Pulmonary artery endothelial cell (primary cell): ENCODE data around the gene ACADM. TPM values are rescaled to one million over a fixed set of nuclear protein-coding genes. Genes with fewer than 3 reads are reported as not detected.
"Not testable (repeated sequence)": the region's sequence is repeated elsewhere in the genome, so short reads cannot be mapped to it uniquely, and the experiment has no call there.

ENCODE experiments used
- DNase-seq: peaks from one replicate; pipeline ENCODE4 v3.0.0-alpha.2; 2011; ENCODE audit warnings: low read depth, low spot score
- total RNA-seq: library from RNA; depleted of rRNA; stranded (reverse); fragments of >200 nt; gene quantifications from 2 replicates; pipeline ENCODE4 v1.2.3, GENCODE V29; 2014

The ACADM gene
- 31.8 and 54.6 TPM in 2 replicates for total RNA-seq

DNA sequence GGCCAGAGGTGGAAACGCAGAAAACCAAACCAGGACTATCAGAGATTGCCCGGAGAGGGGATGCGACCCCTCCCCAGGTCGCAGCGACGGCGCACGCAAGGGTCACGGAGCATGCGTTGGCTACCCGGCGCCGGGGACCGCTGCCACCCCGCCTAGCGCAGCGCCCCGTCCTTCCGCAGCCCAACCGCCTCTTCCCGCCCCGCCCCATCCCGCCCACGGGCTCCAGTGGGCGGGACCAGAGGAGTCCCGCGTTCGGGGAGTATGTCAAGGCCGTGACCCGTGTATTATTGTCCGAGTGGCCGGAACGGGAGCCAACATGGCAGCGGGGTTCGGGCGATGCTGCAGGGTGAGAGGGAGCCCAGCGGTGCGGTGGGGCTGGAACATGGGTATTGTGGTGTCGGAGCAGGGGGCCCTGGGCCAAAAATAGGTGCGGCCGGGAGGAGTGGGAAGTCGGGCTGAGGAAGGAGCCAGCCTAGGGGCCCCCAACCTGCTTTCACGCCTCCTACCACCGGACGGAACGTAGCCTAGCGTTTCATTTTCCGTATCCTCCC, at the start of gene ACADM:
Gene ACADM (plus strand): TSS at position 238 of the 551 bp plus-strand sequence. CDS start 79 bp downstream, at position 317.
- peak; percentile 24 for DNase-seq

DNA sequence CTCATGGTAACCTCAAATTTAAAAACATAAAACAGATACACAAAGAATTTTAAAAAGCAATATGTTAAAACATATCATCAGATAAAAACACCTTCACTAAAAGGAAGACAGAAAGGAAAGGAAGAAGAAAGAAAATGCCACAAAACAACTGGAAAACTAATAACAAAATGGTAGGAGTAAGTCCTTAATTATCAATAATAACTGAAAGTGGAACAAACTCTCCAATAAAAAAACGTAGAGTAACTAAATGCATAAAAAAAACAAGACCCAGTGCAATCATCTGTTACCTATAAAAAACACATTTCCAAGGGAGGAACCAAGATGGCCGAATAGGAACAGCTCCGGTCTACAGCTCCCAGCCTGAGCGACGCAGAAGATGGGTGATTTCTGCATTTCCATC, 47.1 kb upstream of the ACADM start:
- no peak for DNase-seq

DNA sequence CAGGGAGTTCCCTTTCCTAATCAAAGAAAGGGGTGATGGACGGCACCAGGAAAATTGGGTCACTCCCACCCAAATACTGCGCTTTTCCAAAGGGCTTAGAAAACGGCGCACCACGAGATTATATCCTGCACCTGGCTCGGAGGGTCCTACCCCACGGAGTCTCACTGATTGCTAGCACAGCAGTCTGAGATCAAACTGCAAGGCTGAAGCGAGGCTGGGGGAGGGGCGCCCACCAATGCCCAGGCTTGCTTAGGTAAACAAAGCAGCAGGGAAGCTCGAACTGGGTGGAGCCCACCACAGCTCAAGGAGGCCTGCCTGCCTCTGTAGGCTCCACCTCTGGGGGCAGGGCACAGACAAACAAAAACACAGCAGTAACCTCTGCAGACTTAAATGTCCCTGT, 46.5 kb upstream of the ACADM start:
- not testable (repeated sequence) for DNase-seq

DNA sequence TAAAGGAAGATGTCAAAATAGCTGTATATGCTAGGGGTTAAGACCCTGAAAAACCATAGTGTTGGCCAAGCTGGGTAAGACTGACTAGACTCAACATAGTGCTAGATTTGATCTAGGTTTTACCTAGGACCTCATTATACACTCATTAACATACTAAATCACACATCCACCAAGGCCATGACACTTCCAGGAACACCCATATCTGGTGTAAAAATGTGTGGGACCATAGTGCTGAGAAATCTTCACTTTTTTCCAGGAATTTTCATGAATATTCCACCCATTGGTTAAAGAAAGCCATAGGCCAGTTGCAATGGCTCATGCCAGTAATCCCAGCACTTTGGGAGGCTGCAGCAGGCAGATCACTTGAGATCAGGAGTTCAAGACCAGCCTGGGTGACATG, 34.0 kb upstream of the ACADM start:
- no peak for DNase-seq

DNA sequence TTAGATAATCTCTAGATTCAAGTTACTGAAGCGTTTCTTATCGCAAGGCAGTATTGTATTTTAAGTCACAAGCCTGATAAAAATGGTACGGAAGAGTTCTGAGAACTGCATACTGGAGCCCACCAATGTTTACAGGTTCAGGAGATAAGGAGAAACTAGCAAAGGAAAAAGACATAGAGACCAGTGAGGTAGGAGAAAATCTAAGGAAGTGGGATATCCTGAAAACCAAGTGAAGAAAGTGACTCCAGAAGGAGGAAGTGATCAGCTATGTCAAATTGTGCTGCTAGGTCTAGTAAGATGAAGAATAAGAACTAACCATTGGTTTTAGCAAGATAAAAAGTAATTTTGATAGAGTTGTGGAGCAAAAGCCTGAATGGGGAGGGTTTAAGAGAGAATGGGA, 31.0 kb upstream of the ACADM start:
- DNase-seq, result no peak

DNA sequence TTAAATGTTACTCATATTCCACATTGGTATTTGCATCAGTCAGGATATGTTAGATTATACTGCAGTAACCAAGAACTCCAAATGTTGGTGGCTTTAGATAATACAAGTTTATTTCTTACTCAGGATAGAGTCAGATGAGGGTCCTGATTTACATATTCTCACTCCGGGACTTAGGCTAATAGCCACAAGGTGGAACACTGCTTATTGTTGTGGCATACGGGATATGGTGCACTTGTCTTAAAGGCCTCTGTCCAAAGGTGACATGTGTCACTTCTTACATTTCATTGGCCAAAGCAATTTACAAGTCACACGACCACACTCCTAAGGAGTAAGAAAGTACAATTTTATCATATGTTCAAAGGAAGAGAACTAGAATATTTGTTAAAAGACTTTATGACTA, 28.5 kb upstream of the ACADM start:
- DNase-seq, result no peak

DNA sequence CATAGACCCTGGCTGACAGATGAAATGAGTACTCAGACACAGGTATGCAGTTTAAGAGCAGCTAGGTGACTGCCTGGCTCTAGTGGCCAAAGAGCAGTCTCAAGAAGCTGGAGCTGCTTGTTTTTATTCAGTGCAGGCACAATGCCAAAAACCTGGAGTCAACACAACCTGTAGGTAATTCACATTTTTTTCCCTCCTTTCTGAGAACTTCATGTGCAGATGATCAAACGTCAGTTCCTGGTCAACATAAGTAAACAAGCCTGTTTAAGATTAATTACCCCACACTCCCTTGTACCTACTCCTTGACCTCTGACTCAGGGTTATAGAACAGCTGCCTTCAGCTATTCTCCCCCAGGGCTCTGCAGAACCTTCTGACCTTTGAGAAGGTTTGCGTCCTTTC, 17.3 kb upstream of the ACADM start:
- DNase-seq, result no peak

DNA sequence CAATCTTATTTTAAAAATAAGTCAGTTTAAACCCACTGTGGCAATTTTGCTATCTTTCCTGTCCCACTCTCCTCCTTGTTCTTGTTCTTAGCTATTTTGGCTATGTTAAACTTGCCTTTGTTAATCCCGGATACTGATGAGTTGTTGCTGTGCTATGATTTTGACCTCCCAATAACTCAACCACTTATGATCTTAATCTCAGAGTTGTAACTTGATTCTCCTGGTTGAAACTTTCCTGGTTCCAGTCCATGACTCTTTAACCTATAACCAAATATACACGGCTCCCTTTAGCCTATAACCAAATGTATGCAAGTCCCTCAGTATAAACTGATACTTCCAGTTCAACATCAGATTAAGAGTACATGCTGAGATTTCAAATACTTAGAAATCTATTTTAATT, 15.6 kb upstream of the ACADM start:
- DNase-seq, result no peak

DNA sequence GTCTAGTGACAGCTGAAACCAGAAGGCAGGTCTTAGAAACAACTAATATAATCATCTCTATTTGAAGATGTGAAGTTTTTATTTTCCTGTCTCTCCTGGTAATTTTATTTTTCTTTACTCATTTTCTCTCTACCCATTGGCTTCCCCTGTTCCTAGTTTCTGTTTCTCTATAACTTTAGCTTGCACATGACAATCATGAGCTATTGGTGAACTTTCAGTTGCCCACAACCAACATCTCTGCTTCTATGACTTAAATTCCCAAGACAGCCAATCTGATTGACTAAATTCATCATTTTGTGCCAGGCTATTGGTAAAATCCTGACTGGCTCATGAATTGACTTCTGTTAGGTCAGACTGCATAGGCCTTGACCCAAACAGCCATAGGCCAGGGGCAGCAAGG, 13.7 kb upstream of the ACADM start:
- no peak for DNase-seq

DNA sequence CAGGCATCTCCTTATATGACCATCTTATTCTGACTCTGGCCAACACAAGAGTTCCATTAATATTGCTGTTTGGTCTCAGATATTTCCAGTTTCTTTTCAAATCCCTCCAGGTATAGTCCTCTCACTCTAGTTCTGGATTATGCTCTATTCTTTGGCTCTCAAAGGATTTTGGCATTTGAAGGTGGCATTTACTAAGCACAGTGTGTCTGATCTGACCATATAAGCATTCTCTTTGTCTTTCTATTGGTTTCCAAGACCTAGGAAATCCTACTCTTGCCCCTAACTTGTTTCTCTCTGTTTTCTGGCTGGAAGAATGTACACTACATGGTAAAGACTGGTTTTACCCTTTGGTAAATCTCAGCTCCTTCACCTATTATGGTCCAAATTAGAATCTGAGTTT, 12.7 kb upstream of the ACADM start:
- DNase-seq, result no peak

DNA sequence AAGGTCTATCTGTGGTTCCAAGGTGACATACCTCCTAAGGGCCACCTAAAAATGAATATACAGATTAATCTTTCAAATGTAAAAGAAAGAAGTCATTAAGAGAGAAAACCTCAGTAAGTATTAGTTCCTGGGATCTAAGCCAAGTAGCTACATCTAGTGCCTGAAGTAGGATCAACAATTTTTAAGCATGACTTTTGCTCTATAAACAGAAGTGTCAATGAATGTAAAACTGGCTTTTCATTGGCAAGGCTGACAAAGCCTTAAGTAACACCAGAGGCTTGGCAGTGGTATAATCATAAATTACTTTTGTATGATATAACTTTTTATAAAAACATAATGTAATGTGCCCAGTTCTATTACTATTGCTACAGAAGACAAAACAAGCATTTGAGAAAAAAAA, 12.2 kb upstream of the ACADM start:
- DNase-seq, result no peak

DNA sequence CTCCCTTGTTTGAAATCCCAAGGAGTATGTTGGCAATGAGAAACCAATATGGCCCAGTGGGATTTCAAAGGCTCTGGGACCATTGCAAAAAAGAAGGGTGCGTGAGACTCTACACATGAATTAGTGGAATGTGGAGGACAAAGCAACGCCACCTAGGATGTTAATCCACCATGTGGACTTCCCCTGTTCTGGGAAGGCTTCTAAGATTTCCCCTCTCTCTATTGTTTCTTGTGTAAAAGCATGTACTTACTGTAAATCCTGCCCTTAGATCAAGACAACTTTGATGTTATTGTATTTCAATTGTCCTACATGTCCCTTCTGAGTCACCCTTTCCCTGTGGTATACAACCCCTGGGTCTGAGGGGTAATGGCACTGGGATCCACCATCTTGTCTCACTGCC, 4.7 kb upstream of the ACADM start:
- no peak for DNase-seq

DNA sequence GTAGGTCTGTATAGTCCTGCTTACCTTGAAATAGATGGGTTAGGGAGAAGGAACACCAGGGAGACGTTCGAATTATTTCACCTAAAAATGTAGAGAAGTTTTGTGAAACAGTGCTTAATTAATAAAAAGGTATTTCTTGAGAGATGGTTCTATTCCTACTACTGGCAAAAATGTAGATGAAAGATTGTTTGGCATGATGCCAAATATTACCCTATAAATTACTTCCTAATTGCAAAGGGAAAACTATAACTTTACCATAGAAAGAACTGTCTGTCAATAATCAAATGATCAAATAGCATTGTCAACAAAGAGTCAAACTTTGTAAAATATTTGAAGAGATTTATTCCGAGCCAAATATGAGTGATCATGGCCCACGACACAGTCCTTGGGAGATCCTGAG, 4.2 kb upstream of the ACADM start:
- DNase-seq, result no peak

DNA sequence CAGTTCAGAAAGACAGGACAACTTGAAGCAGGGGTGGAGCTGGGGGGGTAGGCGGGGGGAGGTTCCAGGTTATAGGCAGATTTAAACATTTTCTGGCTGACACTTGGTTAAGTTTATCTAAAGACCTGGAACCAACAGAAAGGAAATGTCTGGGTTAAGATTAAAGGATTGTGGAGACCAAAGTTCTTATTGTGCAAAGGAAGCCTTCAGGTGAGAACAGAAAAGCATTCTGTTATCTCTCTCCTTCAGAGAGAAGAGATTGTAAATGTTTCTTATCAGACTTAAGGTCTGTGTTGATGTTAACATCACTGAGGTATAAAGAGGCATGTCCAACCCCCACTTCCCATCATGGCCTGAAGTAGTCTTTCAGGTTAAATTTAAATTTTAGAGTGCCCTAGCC, 3.7 kb upstream of the ACADM start:
- DNase-seq, result no peak

DNA sequence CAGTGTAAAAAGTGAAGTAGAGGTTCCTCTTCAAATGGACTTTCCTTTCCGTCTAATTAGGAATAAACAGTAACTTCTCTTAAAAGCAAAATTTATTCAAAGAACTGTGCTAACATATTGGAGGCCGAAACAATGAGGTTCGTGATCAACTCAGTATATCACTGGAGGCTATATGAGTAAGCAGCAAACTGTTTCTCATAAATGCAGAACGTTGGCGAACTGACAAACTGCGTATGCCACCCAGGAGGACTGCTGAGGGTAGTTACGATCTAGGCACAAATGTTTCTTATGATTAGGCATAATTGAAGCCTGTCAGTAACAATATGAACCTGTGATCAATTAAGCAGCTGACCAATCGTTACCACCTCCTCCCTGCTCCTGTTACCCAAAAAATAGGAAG, 2.3 kb upstream of the ACADM start:
- not testable (repeated sequence) for DNase-seq

DNA sequence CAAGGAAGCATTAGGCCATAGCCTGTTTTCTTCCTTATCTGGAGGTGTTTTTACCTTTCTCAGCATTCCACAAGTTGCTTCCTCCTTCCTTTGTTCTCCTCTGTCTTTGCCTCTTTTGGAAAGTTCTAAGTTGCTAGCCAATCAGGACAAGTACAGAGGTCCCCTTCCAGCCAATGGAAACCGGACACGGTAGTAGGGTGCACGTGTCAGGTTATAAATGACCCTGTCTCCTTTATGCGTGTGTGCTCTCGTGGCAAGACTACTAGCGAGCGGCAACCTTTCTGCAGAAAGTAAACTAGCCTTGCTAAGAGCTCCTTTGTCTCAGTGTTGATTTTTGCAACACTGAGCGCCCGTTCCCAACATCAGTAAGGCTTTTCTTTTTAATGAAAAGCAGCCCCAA, 1.5 kb upstream of the ACADM start:
- no peak for DNase-seq

DNA sequence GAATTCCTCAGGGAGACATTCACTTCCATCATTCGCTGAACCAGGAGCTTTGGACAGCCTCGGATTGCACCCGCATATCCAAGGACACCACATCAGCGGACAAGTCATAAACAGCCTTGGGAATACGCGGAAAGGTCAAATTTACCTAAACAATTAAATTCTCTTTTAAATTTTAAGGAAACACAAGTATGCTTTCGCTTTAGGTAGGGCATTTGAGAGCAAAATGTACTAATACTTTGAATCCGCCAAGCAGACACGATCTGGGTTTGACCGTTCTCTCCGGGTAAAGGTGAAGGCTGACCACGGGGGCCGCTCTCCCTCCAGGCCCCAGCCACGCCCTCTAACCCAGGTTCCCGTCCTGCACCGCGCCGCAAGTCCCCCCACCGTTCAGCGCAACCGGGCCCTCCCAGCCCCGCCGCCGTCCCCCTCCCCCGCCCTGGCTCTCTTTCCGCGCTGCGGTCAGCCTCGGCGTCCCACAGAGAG, 479 bp upstream of the ACADM start:
- peak; percentile 33 for DNase-seq

DNA sequence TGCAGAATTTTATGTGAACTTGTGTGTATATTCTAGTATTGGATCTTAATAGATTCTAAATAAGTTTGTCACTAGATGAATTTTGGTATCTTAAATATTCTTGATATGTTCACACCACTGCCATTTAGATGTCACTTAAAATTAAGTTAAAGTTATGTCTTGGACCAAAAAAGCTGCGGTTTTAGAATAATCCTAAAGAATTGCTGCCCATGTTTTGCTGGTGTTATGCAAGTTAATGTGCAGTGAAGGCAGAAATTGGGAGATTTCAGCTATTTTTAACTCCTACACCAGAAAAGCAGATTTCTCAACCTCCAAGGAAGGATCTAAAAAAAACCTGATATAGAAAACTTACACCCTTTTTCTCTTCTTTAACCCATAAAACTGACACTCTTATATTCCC, 757 bp downstream of the ACADM start:
- no peak for DNase-seq

DNA sequence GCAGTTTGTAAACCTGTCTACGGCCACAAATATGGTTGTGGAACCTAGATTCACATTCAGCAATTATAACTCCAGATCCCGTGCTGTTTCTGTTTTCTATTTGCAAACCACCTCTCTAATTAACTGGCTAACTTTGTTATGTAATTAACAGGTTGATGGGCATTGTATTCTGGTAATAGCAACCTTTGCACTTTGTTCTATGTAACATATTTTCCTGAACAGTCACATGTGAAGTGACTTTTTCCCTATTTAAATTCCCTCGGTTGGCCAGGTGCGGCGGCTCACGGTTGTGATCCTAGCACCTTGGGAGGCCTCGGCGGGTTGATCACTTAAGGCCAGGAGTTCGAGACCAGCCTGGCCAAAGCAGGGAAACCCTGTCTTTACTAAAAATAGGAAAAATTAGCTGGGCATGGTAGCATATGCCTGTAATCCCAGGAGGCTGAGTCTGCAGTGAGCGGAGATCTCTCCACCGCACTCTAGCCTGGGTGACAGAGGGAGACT, 1.4 kb downstream of the ACADM start:
- DNase-seq, result no peak

DNA sequence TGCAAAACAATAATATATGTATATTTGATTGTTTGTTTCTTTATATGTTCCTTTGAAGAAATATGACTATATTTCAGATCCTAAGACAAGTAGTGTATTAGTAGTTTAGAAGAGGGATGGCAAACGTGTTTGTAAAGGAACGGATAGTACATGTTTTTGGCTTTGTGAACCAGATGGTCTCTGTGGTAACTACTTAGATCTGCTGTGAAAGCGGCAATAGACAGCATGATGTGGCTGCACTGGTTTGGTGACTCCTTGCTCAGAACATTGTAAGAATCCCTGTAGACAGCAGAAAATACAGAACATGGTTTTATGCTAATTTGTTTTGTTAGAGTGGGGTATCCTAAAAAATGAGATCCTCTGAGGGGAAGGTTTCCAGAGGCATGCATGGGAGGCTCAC, 3.1 kb downstream of the ACADM start:
- no peak for DNase-seq

DNA sequence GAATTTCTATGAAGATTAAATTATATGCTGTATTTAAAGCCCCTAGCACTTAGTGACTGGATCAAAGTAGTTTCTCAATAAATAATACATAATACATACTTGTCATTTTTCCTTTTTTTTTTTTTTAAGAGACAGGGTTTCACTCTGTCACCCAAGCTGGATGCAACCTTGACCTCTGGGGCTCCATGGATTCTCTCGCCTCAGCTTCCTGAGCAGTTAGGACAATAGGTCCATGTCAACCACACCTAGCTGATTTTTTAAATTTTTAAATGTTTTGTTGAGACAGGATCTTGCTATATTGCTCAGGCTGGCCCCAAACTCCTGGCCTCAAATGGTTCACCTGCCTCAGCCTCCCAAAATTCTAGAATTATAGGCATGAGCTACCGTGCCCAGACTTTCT, 5.9 kb downstream of the ACADM start:
- no peak for DNase-seq

DNA sequence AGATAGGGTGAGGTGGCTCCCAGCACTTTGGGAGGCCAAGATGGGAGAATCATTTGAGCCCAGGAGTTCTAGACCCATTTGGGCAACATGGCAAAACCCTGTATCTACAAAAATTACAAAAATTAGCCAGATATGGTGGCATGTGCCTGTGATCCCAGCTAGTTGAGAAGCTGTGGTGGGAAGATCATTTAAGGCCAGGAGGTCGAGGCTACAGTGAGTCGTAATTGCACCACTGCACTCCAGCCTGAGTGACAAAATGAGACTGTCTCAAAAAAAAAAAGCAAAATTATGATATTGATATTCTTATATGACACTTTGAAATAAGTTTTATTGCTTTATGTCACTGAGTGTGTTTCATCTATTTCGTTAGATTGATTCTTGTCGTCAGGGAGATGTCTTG, 7.4 kb downstream of the ACADM start:
- no peak for DNase-seq

DNA sequence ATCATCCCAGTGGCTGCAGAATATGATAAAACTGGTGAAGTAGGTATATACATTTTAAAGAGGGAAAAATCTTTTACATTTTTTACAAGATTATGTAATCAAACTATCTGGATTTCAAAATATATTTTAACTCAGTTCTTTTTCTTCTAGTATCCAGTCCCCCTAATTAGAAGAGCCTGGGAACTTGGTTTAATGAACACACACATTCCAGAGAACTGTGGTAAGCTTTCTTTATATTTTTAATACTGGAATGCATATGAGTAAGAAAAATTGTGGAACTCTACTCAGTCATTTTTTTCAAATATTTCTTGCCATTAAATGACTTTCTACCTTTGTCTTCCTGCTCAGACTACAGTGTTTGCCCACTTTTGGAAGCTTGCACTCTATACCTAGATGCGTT, 8.2 kb downstream of the ACADM start:
- no peak for DNase-seq

DNA sequence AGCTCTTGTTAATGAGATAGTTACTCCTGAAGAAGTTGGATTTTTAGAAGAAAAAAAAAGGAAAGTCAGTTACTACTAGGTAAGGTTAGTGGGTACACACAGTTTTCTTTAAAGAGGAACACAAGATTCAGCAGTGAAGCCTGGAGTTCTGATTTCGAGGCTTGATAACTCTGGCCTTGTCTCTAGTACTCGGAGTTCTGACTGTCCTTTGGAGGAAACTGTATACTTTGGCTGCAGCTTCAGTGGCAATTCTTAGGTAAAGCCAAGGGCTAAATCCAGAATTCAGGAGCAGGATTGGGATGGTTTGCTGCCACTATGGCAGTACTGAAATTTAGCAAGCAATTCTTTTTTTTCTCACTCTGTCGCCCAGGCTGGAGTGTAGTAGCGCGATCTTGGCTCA, 9.2 kb downstream of the ACADM start:
- no peak for DNase-seq
